SK-N-MC (cell line): ENCODE data around the gene LSM2.
"Not testable (repeated sequence)": the region's sequence is repeated elsewhere in the genome, so short reads cannot be mapped to it uniquely, and the experiment has no call there.

Experiments used
- DNase-seq: peaks from one replicate; pipeline ENCODE4 v3.0.0-alpha.2; 2011; ENCODE audit warnings: low read depth, low spot score
- H3K27ac ChIP-seq: fragments of 200-600 bp; sonication (generic); 2 replicates; pipeline ENCODE4 v1.5.1; 2016; ENCODE audit warnings: mixed run types
- H3K36me3 ChIP-seq: fragments of 200-600 bp; sonication (generic); 2 replicates; pipeline ENCODE4 v1.6.1; 2017; ENCODE audit warnings: antibody characterized with exemption, low read length, mixed read lengths; ENCODE audit not compliant: insufficient read depth
- H3K4me3 ChIP-seq: fragments of 200-600 bp; sonication (generic); 2 replicates; pipeline ENCODE4 v1.5.1; 2016
- H3K9ac ChIP-seq: fragments of 200-600 bp; sonication (generic); 2 replicates; pipeline ENCODE4 v1.8.0; 2017; ENCODE audit warnings: mixed run types, mixed read lengths; ENCODE audit not compliant: insufficient read length
- H3K9me3 ChIP-seq: fragments of 200-600 bp; sonication (generic); 2 replicates; pipeline ENCODE4 v1.6.1; 2017; ENCODE audit warnings: low read depth, mild to moderate bottlenecking, antibody characterized with exemption, low read length, moderate library complexity, mixed read lengths
- EZH2 ChIP-seq: fragments of 200-600 bp; sonication (generic); IDR thresholded peaks from one replicate; pipeline ENCODE4 v1.6.1; 2017; ENCODE audit warnings: antibody characterized with exemption
- FOXP2 ChIP-seq: optimal IDR thresholded peaks from 2 replicates; pipeline ENCODE3; 2011; ENCODE audit warnings: mild to moderate bottlenecking, moderate library complexity; ENCODE audit not compliant: insufficient read depth; ENCODE audit errors: extremely low read length, control extremely low read depth
- POLR2AphosphoS5 ChIP-seq: IDR thresholded peaks from 2 replicates; pipeline ENCODE4 v1.6.1; 2012; ENCODE audit warnings: mild to moderate bottlenecking, low read depth, low read length, borderline replicate concordance

Gene LSM2

DNA sequence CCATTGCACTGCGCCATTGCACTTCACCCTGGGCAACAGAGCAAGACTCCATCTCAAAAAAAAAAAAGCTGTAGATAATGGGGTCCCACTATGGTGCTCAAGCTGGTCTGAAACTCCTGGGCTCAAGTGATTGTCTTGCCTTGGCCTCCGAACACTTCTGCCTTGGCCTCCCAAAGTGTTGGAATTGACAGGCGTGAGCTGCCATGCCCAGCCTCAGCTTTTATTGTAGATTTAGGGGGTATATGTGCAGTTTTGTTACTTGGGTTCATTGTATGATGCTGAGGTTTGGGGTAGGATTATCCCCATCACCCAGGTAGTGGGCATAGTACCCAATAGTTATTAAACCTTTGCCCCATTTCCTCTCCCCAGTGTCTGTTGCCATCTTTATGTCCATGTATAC is 32.2 kb upstream of the LSM2 start:
- TF ChIP-seq EZH2 (no peak), POLR2AphosphoS5 (no peak), FOXP2 (no peak)
- no peak overlapping the region for H3K9ac ChIP-seq
- H3K36me3 ChIP-seq = peaks cover 58% of the 10 kb centered on the region
- peak overlapping the region; percentile 88 for H3K4me3 ChIP-seq
- H3K9me3 ChIP-seq = no peaks in the 10 kb centered on the region
- H3K27ac ChIP-seq = peak overlapping the region; percentile 86
- DNase-seq = no peak

GRCh38 chr6:31838114-31838553 is 31.4 kb upstream of the LSM2 start:
- peaks cover 58% of the 10 kb centered on the region for H3K36me3 ChIP-seq
- peak overlapping the region; percentile 98 for H3K27ac ChIP-seq
- DNase-seq, H3K9me3 ChIP-seq: not testable (repeated sequence)
- peak overlapping the region; percentile 94 for H3K9ac ChIP-seq
- peak overlapping the region; percentile 88 for H3K4me3 ChIP-seq

- Histone ChIP-seq H3K27ac (peak overlapping the region; percentile 98), H3K36me3 (peaks cover 58% of the 10 kb centered on the region), H3K9ac (peak overlapping the region; percentile 94), H3K4me3 (peak overlapping the region; percentile 88), H3K9me3 (no peaks in the 10 kb centered on the region)
- DNase-seq = no peak
- TF ChIP-seq POLR2AphosphoS5 (peak; percentile 45; the same call in 1 of the 2 replicates), EZH2 (no peak)
These were observed 30.8 kb upstream of the LSM2 start for GRCh38 chr6:31837369-31838113.

GRCh38 chr6:31836474-31837368 is 30.0 kb upstream of the LSM2 start:
- H3K36me3 ChIP-seq = peaks cover 58% of the 10 kb centered on the region
- H3K27ac ChIP-seq = peak overlapping the region; percentile 98
- TF ChIP-seq FOXP2 (no peak), POLR2AphosphoS5 (no peak), EZH2 (no peak)
- H3K4me3 ChIP-seq = peak overlapping the region; percentile 88
- peak overlapping the region; percentile 94 for H3K9ac ChIP-seq
- no peak for DNase-seq
- H3K9me3 ChIP-seq = no peaks in the 10 kb centered on the region

GRCh38 chr6:31836047-31836473 is 29.3 kb upstream of the LSM2 start:
- Histone ChIP-seq H3K4me3 (peak overlapping the region; percentile 88), H3K9me3 (no peaks in the 10 kb centered on the region), H3K36me3 (peaks cover 53% of the 10 kb centered on the region), H3K27ac (peak overlapping the region; percentile 98), H3K9ac (peak overlapping the region; percentile 94)
- TF ChIP-seq POLR2AphosphoS5 (peak; percentile 8; the same call in 1 of the 2 replicates), EZH2 (no peak), FOXP2 (no peak)
- no peak for DNase-seq

- Histone ChIP-seq H3K27ac (peak overlapping the region; percentile 98), H3K4me3 (peak overlapping the region; percentile 88), H3K36me3 (peaks cover 39% of the 10 kb centered on the region), H3K9me3 (no peaks in the 10 kb centered on the region), H3K9ac (peak overlapping the region; percentile 94)
- no peak for DNase-seq
- TF ChIP-seq FOXP2 (no peak), EZH2 (no peak), POLR2AphosphoS5 (peak; percentile 100)
These were observed 27.8 kb upstream of the LSM2 start for GRCh38 chr6:31834367-31835250.

GRCh38 chr6:31831350-31832215 is 24.8 kb upstream of the LSM2 start:
- Histone ChIP-seq H3K9ac (peak overlapping the region; percentile 83), H3K4me3 (peak overlapping the region; percentile 96), H3K9me3 (no peaks in the 10 kb centered on the region), H3K36me3 (peaks cover 9% of the 10 kb centered on the region), H3K27ac (peak overlapping the region; percentile 85)
- DNase-seq = no peak
- TF ChIP-seq EZH2 = no peak
- TF ChIP-seq POLR2AphosphoS5 = no peak
- TF ChIP-seq FOXP2 = no peak
